T-helper 2 cell (primary cell): Measurements from ENCODE around the gene TNIP2.

Experiments
- DNase-seq, 5 experiments: peaks; one replicate each; pipeline versions ENCODE4 v3.0.0 to v3.0.0-alpha.2; 2012 to 2022
- total RNA-seq, 2 donors: gene quantifications; one replicate each; lab custom pipeline; 2026; lab: John Stamatoyannopoulos, UW

Gene TNIP2
- total RNA-seq: 42.8 to 61.7 reads per million in 2 donors

- DNase-seq: peak; percentile 56 to 83 (median 74)
Observed at GRCh38 chr4:2755821-2756690, at the start of gene TNIP2. Gene TNIP2, minus strand, starts transcription at chr4:2756336. Its CDS starts 47 bp downstream, at chr4:2756289.

- DNase-seq: no peak
Observed at GRCh38 chr4:2804973-2805501, 48.9 kb upstream of the TNIP2 start.

- DNase-seq: no peak
Observed at GRCh38 chr4:2804449-2804972, 48.4 kb upstream of the TNIP2 start.

- no peak for DNase-seq
Observed at GRCh38 chr4:2803624-2804448, 47.7 kb upstream of the TNIP2 start.

GRCh38 chr4:2802618-2803531, 46.7 kb upstream of the TNIP2 start:
- no peak for DNase-seq

GRCh38 chr4:2800691-2801596, 44.8 kb upstream of the TNIP2 start:
- DNase-seq: peak in 3 of 5 experiments; percentile 4 to 48 (median 5)

- DNase-seq: peak in 3 of 5 experiments; percentile 5 to 39 (median 7)
Observed at GRCh38 chr4:2799971-2800690, 44.0 kb upstream of the TNIP2 start.

GRCh38 chr4:2799224-2799911, 43.2 kb upstream of the TNIP2 start:
- DNase-seq: peak in 2 of 5 experiments; percentile 7 to 30

- DNase-seq: peak in 3 of 5 experiments; percentile 32 to 64 (median 36)
Observed at GRCh38 chr4:2798399-2799223, 42.5 kb upstream of the TNIP2 start.

- DNase-seq: peak in 3 of 5 experiments; percentile 53 to 89 (median 56)
Observed at GRCh38 chr4:2797545-2798305, 41.6 kb upstream of the TNIP2 start.

GRCh38 chr4:2796849-2797544, 40.9 kb upstream of the TNIP2 start:
- DNase-seq: no peak

- DNase-seq: no peak
Observed at GRCh38 chr4:2795893-2796848, 40.0 kb upstream of the TNIP2 start.

GRCh38 chr4:2795300-2795892, 39.3 kb upstream of the TNIP2 start:
- no peak for DNase-seq

GRCh38 chr4:2794486-2795299, 38.6 kb upstream of the TNIP2 start:
- DNase-seq: no peak
